Left lobe of liver (tissue), 2 donors: ENCODE measurements around the gene PLCG2. TPM values are rescaled to one million over a fixed set of nuclear protein-coding genes. Genes with fewer than 3 reads are reported as not detected.
"Not testable (repeated sequence)": the region's sequence is repeated elsewhere in the genome, so short reads cannot be mapped to it uniquely, and the experiment has no call there.

ENCODE experiments used
- ATAC-seq: fragments of 200-7000 bp; cut with Tn5 transposase; one replicate; pipeline ENCODE4 v1.9.1; 2020; ENCODE audit warnings: mild to moderate bottlenecking, moderate library complexity
- DNase-seq: peaks from one replicate; pipeline ENCODE4 v3.0.0-alpha.2; 2020; ENCODE audit warnings: low spot score
- total RNA-seq: library from RNA; stranded (reverse); gene quantifications from one replicate; pipeline ENCODE4 v1.2.1, GENCODE V29; 2021
- donor health status: DM: no; HTN: no; CAD: no; lungs with moderate emphysema.
- donor health status: DM: no; HTN: yes; CAD: no.

The PLCG2 gene
- total RNA-seq, 1 donor from 2014 or later = 12.1 TPM

- ATAC-seq = peak; percentile 51
- no peak for DNase-seq
These were observed 7.8 kb downstream of the PLCG2 start for GRCh38 chr16:81786868-81787267.

GRCh38 chr16:81787659-81788058, 8.6 kb downstream of the PLCG2 start:
- DNase-seq (no peak), ATAC-seq (no peak)

GRCh38 chr16:81790277-81790676, 11.2 kb downstream of the PLCG2 start:
- ATAC-seq (no peak), DNase-seq (no peak)

GRCh38 chr16:81790830-81791435, 11.8 kb downstream of the PLCG2 start:
- DNase-seq (no peak), ATAC-seq (peak; percentile 30)

- DNase-seq (no peak), ATAC-seq (no peak)
These were observed 13.7 kb downstream of the PLCG2 start for GRCh38 chr16:81792828-81793227.

- ATAC-seq = no peak
These were observed 16.1 kb downstream of the PLCG2 start for GRCh38 chr16:81795193-81795592.

GRCh38 chr16:81796035-81796434, 16.9 kb downstream of the PLCG2 start:
- ATAC-seq (no peak), DNase-seq (no peak)

More at GRCh38 chr16:81795193-81795592, 16.1 kb downstream of the PLCG2 start:
- DNase-seq = no peak

- DNase-seq = no peak
These were observed 17.7 kb downstream of the PLCG2 start for GRCh38 chr16:81796583-81797346.

GRCh38 chr16:81797443-81797842, 18.4 kb downstream of the PLCG2 start:
- ATAC-seq = peak; percentile 46
- DNase-seq = no peak

More at GRCh38 chr16:81796583-81797346, 17.7 kb downstream of the PLCG2 start:
- no peak for ATAC-seq

GRCh38 chr16:81798311-81799137, 19.4 kb downstream of the PLCG2 start:
- ATAC-seq (no peak), DNase-seq (no peak)

- ATAC-seq = no peak
- DNase-seq = no peak
These were observed 20.0 kb downstream of the PLCG2 start for GRCh38 chr16:81799138-81799504.

GRCh38 chr16:81801724-81802123, 22.6 kb downstream of the PLCG2 start:
- DNase-seq, ATAC-seq: not testable (repeated sequence)

GRCh38 chr16:81803332-81803731, 24.2 kb downstream of the PLCG2 start:
- ATAC-seq = no peak
- DNase-seq = no peak

- DNase-seq (no peak), ATAC-seq (no peak)
These were observed 25.1 kb downstream of the PLCG2 start for GRCh38 chr16:81804134-81804610.

GRCh38 chr16:81806696-81807095, 27.6 kb downstream of the PLCG2 start:
- DNase-seq (no peak), ATAC-seq (no peak)

GRCh38 chr16:81807767-81808358, 28.8 kb downstream of the PLCG2 start:
- DNase-seq = no peak
- no peak for ATAC-seq

GRCh38 chr16:81808933-81809480, 29.9 kb downstream of the PLCG2 start:
- DNase-seq (no peak), ATAC-seq (peak; percentile 72)

- DNase-seq (no peak), ATAC-seq (peak; percentile 17)
These were observed 30.5 kb downstream of the PLCG2 start for GRCh38 chr16:81809567-81809966.

- no peak for ATAC-seq
- DNase-seq = no peak
These were observed 31.3 kb downstream of the PLCG2 start for GRCh38 chr16:81810361-81810760.

- ATAC-seq (no peak), DNase-seq (no peak)
These were observed 31.9 kb downstream of the PLCG2 start for GRCh38 chr16:81810894-81811538.
